CD14-positive monocyte (primary cell): ENCODE measurements around the gene ST8SIA6. TPM values are rescaled to one million over a fixed set of nuclear protein-coding genes. Genes with fewer than 3 reads are reported as not detected.

Experiments used
- DNase-seq, 3 donors: peaks; one replicate each; pipeline ENCODE4 v3.0.0-alpha.2; 2011 to 2022
- H2AFZ ChIP-seq: 2 replicates; pipeline ENCODE4 v1.6.0; 2012; ENCODE audit warnings: mild to moderate bottlenecking, low read depth, low read length, inconsistent platforms; ENCODE audit not compliant: insufficient read depth, poor library complexity, severe bottlenecking
- H3K27ac ChIP-seq, 2 donors: 1 replicate in 1 of 2; 2 replicates in 1 of 2; pipeline ENCODE4 v1.5.1; 2012 to 2013; ENCODE audit warnings: low read length in 2 of 2, control low read depth in 1 of 2, inconsistent platforms in 1 of 2, low read depth in 1 of 2, mild to moderate bottlenecking in 1 of 2
- H3K27me3 ChIP-seq, 2 donors: one replicate each; pipeline versions ENCODE4 v1.6.0 to v1.6.1; 2011 to 2013; ENCODE audit warnings: low read length in 2 of 2; ENCODE audit not compliant: control insufficient read depth in 2 of 2, insufficient read depth in 2 of 2
- H3K36me3 ChIP-seq, 2 donors: replicated peaks in 1 of 2; 1 replicate in 1 of 2; 2 replicates in 1 of 2; pipeline versions ENCODE4 v1.5.1 to v1.6.1; 2012 to 2013; ENCODE audit warnings: low read length in 2 of 2, control low read depth in 1 of 2, inconsistent platforms in 1 of 2, mild to moderate bottlenecking in 1 of 2; ENCODE audit not compliant: insufficient read depth in 2 of 2, control insufficient read depth in 1 of 2
- H3K4me1 ChIP-seq, 2 donors: 1 replicate in 1 of 2; 2 replicates in 1 of 2; pipeline versions ENCODE4 v1.5.1 to v1.6.1; 2012 to 2013; ENCODE audit warnings: low read length in 2 of 2, control low read depth in 1 of 2, inconsistent platforms in 1 of 2, mild to moderate bottlenecking in 1 of 2, moderate library complexity in 1 of 2; ENCODE audit not compliant: insufficient read depth in 2 of 2, control insufficient read depth in 1 of 2
- H3K4me2 ChIP-seq: replicated peaks from 2 replicates; pipeline ENCODE3; 2012; ENCODE audit warnings: low read length, moderate library complexity, mild to moderate bottlenecking; ENCODE audit not compliant: poor library complexity, severe bottlenecking; ENCODE audit errors: extremely low read depth
- H3K4me3 ChIP-seq, 3 experiments: fragments of 200-600 bp in 1 of 3; sonication (generic) in 1 of 3; replicated peaks in 1 of 3; 1 replicate in 2 of 3; 2 replicates in 1 of 3; pipeline ENCODE4 v1.5.1; 2011 to 2013; ENCODE audit warnings: low read length in 3 of 3, mild to moderate bottlenecking in 3 of 3, control low read depth in 2 of 3, low read depth in 2 of 3, inconsistent platforms in 1 of 3, moderate library complexity in 1 of 3
- H3K79me2 ChIP-seq: 2 replicates; pipeline ENCODE4 v1.6.0; 2012; ENCODE audit warnings: mild to moderate bottlenecking, control low read depth, inconsistent platforms, low read length, moderate library complexity; ENCODE audit not compliant: insufficient read depth
- H3K9ac ChIP-seq: 2 replicates; pipeline ENCODE4 v1.6.0; 2017; ENCODE audit warnings: low read length, mild to moderate bottlenecking; ENCODE audit not compliant: insufficient read depth, poor library complexity, severe bottlenecking
- H3K9me3 ChIP-seq, 2 donors: replicated peaks in 1 of 2; 1 replicate in 1 of 2; 2 replicates in 1 of 2; pipeline versions ENCODE4 v1.5.1 to v1.6.1; 2012 to 2013; ENCODE audit warnings: low read length in 2 of 2, control low read depth in 1 of 2; ENCODE audit not compliant: control insufficient read depth in 1 of 2, insufficient read depth in 1 of 2
- H4K20me1 ChIP-seq: 2 replicates; pipeline ENCODE4 v1.6.0; 2012; ENCODE audit warnings: mild to moderate bottlenecking, low read length, control low read depth, moderate library complexity; ENCODE audit not compliant: insufficient read depth
- H3K27ac Mint-ChIP-seq, 7 donors: one replicate each; pipeline ENCODE4 v1.8.0; 2020; ENCODE audit warnings: mild to moderate bottlenecking in 7 of 7, mixed read lengths in 7 of 7, moderate library complexity in 6 of 7, inconsistent platforms in 2 of 7
- H3K27me3 Mint-ChIP-seq, 3 donors: one replicate each; pipeline ENCODE4 v1.8.0; 2021 to 2022; ENCODE audit warnings: low read depth in 3 of 3, mild to moderate bottlenecking in 3 of 3, mixed read lengths in 3 of 3, moderate library complexity in 3 of 3, inconsistent platforms in 1 of 3
- H3K36me3 Mint-ChIP-seq, 2 donors: one replicate each; pipeline ENCODE4 v1.8.0; 2020; ENCODE audit warnings: mixed read lengths in 2 of 2, inconsistent platforms in 1 of 2, mild to moderate bottlenecking in 1 of 2
- H3K4me1 Mint-ChIP-seq: one replicate; pipeline ENCODE4 v1.8.0; 2020; ENCODE audit warnings: mild to moderate bottlenecking, mixed read lengths
- H3K4me3 Mint-ChIP-seq, 2 donors: one replicate each; pipeline ENCODE4 v1.8.0; 2020; ENCODE audit warnings: mild to moderate bottlenecking in 2 of 2, mixed read lengths in 2 of 2, moderate library complexity in 1 of 2
- H3K9me3 Mint-ChIP-seq, 7 donors: one replicate each; pipeline ENCODE4 v1.8.0; 2020 to 2022; ENCODE audit warnings: mixed read lengths in 7 of 7, mild to moderate bottlenecking in 6 of 7, moderate library complexity in 6 of 7, inconsistent platforms in 2 of 7
- WGBS: methylation state at CpG from one replicate; pipeline ENCODE4 v1.1.5; 2013; ENCODE audit warnings: missing lambda C conversion rate; ENCODE audit not compliant: insufficient coverage; 5-methylcytosine and 5-hydroxymethylcytosine counted together
- intact Hi-C, 2 donors: fragments of 100-400 bp; cut with micrococcal nuclease; formaldehyde crosslinking; loops; one replicate each; pipeline versions ENCODE4 v1.15.0 to v1.15.1; 2023
- polyA plus RNA-seq, 3 donors: library from polyadenylated mRNA; depleted of rRNA in 1 of 3; unstranded in 2 of 3; stranded (reverse) in 1 of 3; fragments of 300-500 nt in 2 of 3; fragments of >200 nt in 1 of 3; fragmentation: Illumina TruSeq in 2 of 3; gene quantifications; 1 replicate in 2 of 3; 2 replicates in 1 of 3; pipeline ENCODE4 v1.2.3, GENCODE V29; 2012 to 2021
- TF ChIP-seq, protein P1 (sequence below): fragments of 200-600 bp; IDR thresholded peaks from one replicate; pipeline ENCODE4 v1.8.0; 2022; ENCODE audit warnings: antibody characterized with exemption, mild to moderate bottlenecking

ST8SIA6 gene
- polyA plus RNA-seq, 3 donors: 0.11 TPM; not detected in 2

DNA sequence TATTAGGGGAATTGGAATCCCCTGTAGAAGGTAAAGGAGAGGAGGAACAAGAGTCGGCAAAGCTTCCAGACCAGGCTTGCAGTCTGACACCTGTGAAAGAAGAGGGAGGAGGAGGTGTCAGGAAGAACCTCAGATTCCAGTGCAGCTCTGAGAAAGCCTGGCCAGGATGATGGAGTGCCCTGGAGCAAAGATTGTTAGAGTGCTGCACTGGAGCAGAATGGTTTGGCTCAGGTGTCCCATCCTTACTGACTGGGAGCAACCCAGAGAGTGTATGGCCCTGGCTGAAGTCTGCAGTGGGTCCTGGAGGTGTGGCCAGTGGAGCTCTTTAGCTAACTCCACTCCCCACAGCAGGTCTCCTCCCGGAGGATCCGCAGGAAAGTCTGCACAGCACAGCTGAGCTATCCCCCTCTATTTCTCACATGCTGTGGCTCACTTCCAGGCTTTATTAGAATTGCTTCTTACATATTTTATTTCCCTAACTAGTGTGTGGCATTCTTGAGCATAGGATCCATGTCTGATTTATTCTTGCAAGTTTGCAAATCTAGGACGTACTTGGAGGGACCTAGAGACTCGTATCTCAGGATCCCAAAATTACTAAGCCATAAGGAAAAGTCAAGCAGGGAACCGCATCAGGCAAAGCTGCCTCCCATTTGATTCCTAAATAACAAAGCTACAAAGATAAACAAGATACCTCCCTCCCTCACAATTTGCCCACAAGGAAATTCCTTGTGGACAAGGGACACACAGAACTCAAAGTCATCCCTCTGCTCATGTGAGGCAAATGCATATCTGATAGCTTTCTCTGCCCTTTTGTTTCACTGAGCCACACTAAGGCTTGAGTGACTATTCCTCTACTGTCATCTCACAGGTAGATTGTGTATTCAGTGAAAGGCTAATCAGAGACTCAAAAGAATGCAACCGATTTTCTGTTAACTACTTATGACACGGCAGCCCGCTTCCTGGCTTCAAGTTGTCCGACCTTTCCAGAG lies 167.5 kb downstream of the ST8SIA6 start:
- no peak for DNase-seq
- intact Hi-C loops: no loop called here
- Histone ChIP-seq H3K9ac (no peak overlapping the region), H3K36me3 (no peaks in the 10 kb centered on the region), H3K4me2 (no peak overlapping the region), H3K4me1 (no peaks in the 10 kb centered on the region), H2AFZ (no peak overlapping the region), H3K27ac (no peak overlapping the region), H3K27me3 (peaks cover 0 to 2% of the 10 kb centered on the region in 2 donors), H3K79me2 (no peaks in the 10 kb centered on the region), H3K4me3 (no peak overlapping the region), H4K20me1 (no peaks in the 10 kb centered on the region), H3K9me3 (peaks cover 8 to 10% of the 10 kb centered on the region in 2 donors)
- no peaks in the 10 kb centered on the region for H3K4me1 Mint-ChIP-seq
- H3K36me3 Mint-ChIP-seq: no peaks in the 10 kb centered on the region
- WGBS: 98% methylated on average over 9 of the region's 10 CpGs
- H3K9me3 Mint-ChIP-seq: peaks cover 4 to 12% (median 11%) of the 10 kb centered on the region in 7 donors
- TF ChIP-seq, protein P1, sequence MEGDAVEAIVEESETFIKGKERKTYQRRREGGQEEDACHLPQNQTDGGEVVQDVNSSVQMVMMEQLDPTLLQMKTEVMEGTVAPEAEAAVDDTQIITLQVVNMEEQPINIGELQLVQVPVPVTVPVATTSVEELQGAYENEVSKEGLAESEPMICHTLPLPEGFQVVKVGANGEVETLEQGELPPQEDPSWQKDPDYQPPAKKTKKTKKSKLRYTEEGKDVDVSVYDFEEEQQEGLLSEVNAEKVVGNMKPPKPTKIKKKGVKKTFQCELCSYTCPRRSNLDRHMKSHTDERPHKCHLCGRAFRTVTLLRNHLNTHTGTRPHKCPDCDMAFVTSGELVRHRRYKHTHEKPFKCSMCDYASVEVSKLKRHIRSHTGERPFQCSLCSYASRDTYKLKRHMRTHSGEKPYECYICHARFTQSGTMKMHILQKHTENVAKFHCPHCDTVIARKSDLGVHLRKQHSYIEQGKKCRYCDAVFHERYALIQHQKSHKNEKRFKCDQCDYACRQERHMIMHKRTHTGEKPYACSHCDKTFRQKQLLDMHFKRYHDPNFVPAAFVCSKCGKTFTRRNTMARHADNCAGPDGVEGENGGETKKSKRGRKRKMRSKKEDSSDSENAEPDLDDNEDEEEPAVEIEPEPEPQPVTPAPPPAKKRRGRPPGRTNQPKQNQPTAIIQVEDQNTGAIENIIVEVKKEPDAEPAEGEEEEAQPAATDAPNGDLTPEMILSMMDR: no peak
- peaks cover 6 to 21% (median 8%) of the 10 kb centered on the region in 3 donors for H3K27me3 Mint-ChIP-seq
- no peak overlapping the region for H3K27ac Mint-ChIP-seq
- no peak overlapping the region for H3K4me3 Mint-ChIP-seq

DNA sequence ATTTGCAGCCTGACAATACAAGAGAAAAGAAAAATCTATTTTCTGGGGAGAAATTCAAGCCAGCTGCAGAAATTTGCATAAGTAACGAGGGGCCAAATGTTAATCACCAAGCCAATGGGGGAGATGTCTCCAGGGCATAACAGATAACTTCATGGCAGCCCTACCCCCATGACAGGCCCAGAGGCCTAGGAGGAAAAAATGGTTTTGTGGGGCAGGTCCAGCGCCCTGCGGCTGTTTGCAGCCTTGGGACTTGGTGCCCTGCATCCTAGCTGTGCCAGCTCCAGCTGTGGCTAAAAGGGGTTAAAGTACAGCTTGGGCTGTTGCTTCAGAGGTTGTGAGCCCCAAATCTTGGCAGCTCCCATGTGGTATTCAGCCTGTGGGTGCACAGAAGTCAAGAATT lies 172.1 kb downstream of the ST8SIA6 start:
- H3K4me3 Mint-ChIP-seq: no peak overlapping the region
- Histone ChIP-seq H3K27ac (no peak overlapping the region), H3K79me2 (no peaks in the 10 kb centered on the region), H3K36me3 (no peaks in the 10 kb centered on the region), H3K4me3 (no peak overlapping the region), H3K4me2 (no peak overlapping the region), H3K27me3 (no peaks in the 10 kb centered on the region), H3K9me3 (peaks cover 11 to 14% of the 10 kb centered on the region in 2 donors), H3K4me1 (no peaks in the 10 kb centered on the region), H3K9ac (no peak overlapping the region), H2AFZ (no peak overlapping the region), H4K20me1 (no peaks in the 10 kb centered on the region)
- H3K9me3 Mint-ChIP-seq: peaks cover 9 to 26% (median 19%) of the 10 kb centered on the region in 7 donors
- WGBS: 100% methylated on average over 1 of the region's 3 CpGs
- DNase-seq: no peak
- H3K36me3 Mint-ChIP-seq: no peaks in the 10 kb centered on the region
- TF ChIP-seq, protein P1: no peak
- no peaks in the 10 kb centered on the region for H3K4me1 Mint-ChIP-seq
- peaks cover 0 to 2% (median under 1%) of the 10 kb centered on the region in 3 donors for H3K27me3 Mint-ChIP-seq
- H3K27ac Mint-ChIP-seq: no peak overlapping the region
- intact Hi-C loops: no loop called here
